ENCODE data around the gene TUBA1B.
"Not testable (repeated sequence)": the region's sequence is repeated elsewhere in the genome, so short reads cannot be mapped to it uniquely, and the experiment has no call there.

The TUBA1B gene

DNA sequence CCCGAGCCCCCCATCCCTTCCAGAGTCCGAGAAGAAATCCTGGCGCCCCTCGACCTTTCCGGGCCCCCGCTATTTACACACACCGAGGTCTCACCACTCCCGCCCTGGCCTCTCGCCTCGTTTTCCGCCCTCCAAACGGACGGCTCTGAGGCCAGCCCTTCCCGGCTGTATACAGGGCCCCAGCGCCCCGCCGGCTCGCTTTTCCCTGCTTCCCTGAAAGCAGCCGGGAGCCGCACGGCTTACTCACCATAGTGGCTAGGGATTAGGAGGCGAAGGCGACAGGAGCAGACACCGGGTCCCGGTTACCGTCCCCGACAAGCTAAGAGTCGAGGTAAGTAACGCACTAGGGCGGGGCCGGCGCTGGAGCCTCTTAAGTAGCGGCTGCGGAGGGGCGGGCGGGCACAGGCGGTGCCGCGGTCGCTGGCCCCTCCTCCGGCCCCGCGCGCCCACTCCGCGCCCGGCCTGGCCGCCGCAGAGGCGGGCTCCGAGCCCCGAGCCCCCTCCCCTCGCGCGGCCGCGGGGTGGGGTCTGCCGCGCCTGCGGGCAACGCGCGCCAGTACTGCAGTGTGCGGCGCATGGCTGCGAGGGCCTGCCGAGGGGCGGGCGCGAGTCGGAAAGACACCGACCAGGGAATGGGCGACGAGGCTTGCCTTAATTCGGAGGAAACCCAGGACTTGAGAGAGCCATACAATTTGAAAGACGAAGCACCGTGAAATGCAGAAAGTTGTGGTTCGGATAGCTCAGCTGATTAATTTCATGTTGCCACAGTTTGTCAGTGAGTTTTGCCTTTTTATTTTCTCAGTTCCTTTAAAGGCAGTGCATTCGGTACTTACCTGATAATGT, at the start of gene TUBA1B:
Gene TUBA1B (minus strand): TSS at position 345 of the 843 bp plus-strand sequence. CDS start 95 bp downstream, at position 250.
- no peak for FAIRE-seq

DNA sequence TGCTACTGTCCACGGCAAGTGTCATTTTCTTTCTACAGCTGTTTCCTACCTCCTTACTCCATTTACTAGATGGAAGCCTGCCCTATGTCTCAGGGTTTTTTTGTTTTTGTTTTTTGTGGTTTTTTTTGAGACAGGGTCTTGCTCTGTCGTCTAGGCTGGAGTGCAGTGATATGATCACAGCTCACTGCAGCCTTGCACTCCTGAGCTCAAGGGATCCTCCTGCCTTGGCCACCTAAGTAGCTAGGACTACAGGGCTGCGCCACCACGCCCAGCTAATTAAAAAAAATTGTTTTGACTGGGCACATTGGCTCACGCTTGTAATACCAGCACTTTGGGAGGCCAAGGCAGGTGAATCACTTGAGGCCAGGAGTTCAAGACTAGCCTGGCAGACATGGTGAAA, 43.0 kb upstream of the TUBA1B start:
- no peak for FAIRE-seq

DNA sequence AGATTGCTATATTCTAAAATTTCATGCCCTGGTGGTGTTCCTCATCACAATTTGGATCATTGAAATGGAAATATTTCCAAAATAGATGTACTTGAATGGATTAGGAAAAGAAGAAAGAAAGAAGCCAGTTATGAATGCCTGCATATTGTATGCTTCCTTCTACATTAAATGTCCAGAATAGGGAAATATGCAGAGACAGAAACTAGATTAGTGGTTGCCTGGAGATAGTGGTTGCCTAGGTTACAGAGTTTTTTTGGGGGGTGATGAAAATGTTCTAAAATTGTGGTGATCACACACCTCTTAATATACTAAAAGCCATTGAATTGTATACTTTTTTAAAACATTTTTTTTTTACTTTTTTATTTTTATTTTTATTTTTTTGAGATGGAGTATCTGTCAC, 39.7 kb upstream of the TUBA1B start:
- FAIRE-seq = no peak

DNA sequence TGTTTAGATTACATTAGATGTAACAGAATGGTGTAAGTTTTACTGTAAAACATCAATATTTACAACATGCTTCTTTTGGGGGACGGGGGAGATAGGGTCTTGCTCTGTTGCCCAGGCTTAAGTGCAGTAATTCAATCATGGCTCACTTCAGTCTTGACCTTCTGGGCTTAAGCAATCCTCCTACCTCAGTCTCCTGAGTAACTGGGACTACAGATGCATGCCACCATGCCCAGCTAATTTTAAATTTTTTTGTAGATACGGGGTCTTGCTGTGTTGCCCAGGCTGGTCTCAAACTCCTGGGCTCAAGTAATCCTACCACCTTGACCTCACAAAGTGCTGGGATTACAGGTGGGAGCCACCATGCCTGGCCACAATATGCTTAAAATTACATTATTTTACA, 33.9 kb upstream of the TUBA1B start:
- no peak for FAIRE-seq

DNA sequence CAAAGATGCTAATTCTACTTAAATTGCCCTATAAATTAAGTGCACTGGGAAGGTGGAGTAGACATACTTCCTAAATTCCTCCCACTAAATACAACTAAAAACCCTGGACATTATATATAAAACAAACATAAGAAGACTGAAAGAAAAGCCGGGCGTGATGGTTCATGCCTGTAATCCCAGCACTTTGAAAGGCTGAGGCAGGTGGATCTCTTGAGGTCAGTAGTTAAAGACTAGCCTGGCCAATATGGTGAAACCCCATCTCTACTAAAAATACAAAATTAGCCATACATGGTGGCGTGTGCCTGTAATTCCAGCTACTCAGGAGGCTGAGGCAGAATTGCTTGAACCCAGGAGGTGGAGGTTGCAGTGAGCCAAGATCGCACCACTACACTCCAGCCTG, 30.7 kb upstream of the TUBA1B start:
- FAIRE-seq = not testable (repeated sequence)

DNA sequence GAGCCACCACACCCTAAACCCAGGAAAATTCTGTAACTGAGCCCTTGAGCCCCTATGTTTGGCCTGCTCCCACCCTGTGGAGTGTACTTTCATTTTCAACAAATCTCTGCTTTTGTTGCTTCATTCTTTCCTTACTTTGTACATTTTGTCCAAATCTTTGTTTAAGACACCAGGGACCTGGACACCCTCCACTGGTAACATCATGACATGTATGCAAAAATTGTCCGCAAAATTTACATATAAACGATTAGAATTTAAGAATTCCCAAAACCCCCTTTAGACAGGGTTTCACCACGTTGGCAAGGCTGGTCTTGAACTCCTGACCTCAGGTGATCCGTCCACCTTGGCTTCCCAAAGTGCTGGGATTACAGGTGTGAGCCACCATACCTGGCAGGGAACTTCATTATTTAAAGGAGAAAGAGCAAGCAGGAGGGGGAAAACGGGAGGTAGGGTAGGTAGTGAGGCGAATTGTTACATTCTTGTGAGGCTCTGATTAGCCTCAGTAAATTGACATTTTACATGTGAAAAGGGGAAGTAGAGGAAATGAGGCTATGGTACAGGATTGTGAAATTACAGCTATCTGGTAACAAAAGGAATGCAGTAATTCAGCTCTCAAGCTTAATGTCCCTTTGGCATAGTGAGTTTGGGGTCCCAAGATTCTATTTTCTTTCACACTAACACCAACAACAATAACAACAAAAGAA, 30.0 kb upstream of the TUBA1B start:
- no peak for FAIRE-seq

DNA sequence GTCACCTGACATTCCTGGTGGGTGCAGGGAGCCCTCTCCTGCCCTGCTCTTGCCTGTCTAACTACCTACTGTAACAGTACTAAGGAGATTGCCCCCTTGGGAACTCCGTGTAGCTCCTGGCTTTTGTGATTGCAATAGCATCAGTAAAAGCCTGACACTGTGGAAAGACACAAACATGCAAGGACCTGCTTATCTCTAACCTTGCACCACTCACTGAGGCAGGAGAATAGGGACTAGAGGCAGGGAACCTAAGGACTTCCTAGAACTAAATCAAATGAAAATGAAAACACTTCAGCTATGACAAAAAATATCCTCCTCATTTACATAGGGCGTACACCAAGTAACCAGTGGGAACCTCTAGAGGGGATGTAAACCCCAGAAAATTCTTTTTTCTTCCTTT, 29.2 kb upstream of the TUBA1B start:
- FAIRE-seq = no peak

DNA sequence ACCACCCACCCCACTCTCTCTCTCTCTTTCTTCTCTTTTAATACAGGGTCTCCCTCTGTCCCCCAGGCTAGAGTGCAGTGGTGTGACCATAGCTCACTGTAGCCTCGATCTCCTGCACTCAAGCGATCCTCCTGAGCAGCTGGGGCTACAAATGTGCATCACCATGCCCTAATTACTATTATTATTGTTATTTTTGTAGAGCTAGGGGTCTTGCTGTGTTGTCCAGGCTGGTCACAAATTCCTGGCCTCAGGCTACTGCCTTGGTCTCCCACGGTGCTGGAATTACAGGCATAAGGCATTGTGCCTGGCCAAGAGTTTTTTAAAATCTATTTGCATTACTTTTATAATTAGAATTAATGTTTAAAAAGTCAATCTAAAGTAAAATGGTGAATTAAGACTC, 23.0 kb upstream of the TUBA1B start:
- no peak for FAIRE-seq

DNA sequence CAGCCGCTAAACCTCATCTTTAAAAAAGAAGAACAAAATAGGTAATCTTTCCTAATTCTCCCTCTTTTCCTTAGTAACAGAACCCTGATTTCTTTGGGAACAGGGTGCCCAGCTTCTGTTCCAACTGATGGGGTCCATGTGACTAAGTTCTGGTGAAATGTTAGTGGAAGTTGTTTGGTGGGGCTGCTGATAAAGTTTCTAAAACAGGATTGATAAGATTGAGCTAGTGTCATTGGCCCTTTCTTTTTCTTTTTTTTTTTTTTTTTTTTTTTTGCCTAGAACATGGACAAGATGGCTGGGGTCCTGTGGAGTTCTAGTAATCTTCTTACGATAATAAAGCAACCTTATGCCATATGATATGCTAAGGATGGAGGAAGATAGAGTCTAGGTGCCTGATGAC, 16.2 kb upstream of the TUBA1B start:
- no peak for FAIRE-seq

DNA sequence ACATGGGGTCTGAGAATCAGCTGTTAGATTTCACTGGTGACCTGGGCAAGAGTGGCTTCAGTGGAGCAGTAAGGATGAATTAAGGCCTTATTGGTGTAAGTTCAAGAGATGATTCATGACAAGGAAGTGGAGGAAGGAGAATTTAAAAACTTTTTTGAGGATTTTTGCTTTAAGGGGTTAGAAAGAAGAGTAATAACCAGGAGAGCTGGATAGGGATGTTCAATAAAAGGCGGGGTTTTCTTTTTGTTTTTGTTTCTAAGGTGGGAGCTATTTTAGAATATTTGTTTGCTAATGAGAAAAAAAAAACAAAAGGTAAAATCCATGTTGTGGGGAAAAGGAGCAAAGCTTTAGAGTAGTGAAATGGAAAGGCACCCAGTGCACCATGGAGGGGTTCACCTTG, 15.2 kb upstream of the TUBA1B start:
- FAIRE-seq = no peak

DNA sequence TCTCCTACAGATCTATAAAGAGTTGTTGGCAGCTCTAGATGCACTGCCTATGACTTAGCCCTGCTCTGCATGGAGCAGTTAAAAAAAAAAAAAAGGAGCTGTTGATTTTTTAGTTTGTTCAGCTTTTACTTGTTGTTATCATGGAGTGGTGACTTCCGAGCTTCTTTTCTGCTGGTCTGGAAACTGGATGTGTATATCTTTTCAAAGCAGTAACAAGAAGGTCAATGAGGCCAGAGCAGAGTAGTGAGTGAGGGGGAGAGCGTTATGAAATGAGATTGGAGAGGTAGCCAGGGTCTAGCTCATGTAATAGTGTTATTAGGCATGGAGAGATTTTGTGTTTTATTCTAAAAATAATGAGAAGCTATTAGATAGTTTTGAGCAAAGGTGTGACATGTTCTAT, 13.2 kb upstream of the TUBA1B start:
- FAIRE-seq = no peak

DNA sequence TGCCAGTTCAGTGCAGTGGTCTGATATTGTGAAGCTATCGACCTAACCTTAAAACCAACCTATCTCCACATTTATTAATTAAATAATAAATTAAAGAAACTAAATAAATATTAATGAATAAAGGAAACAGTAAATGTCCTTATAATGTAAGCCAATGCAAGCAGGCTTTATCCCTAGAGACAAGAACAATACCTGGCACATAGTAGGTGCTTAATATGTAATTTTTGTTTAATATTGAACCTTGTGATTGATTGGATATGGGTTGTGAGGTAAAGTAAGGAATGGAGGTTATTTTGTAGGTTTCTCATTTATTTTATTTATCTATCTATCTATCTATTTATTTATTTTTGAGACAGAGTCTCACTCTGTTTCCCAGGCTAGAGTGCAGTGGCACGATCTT, 7.8 kb upstream of the TUBA1B start:
- no peak for FAIRE-seq

DNA sequence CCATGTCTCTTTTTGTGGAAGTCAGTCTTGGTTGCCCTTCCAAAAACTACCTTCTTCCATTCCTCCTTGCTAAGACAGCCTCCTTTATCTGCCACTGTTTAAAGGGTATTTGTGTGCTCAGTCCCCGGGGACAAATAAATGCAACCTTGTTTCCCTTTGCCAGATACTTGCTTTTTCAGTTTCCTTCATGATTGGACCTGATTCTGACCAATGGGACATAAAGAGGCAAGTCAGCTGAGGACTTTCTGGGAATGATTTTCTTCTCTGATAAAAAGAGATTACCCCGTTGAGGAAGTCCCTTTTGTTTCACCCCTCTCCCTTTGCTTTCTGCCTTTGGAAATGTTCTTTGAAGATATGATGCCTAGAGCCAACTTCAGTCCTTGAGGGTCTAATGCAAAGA, 7.4 kb upstream of the TUBA1B start:
- FAIRE-seq = no peak

DNA sequence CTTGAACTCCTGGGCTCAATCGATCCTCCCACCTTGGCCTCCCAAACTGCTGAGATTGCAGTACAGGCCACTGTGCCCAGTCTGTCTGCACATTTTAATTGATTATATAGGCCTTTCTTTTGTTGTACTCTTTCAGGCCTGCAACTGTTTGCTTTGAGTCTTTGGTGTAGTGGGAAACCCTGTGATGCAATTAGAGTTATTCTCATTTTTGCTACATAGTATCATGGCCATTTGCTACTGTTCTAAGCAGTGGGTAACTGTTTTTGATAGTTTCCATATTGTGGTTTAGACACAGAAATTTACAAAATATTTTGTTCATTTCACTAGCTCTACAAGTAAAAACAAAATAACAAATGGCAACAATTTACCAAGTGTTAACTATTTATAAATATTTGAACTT, 6.3 kb upstream of the TUBA1B start:
- FAIRE-seq = no peak

DNA sequence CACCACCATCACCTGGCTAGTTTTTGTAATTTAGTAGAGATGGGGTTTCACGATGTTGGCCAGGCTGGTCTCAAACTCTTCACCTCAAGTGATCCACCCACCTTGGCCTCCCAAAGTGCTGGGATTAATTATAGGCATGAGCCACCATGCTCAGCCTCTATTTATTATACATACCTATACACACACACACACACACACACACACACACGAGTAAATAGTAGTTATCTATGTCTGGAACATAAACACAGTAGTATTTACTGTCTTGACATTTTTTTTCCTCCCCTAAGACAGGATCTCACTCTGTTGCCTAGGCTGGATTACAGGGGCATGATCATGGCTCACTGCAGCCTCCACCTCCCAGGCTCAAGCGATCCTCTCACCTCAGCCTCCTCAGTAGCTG, 5.8 kb upstream of the TUBA1B start:
- FAIRE-seq = not testable (repeated sequence)

DNA sequence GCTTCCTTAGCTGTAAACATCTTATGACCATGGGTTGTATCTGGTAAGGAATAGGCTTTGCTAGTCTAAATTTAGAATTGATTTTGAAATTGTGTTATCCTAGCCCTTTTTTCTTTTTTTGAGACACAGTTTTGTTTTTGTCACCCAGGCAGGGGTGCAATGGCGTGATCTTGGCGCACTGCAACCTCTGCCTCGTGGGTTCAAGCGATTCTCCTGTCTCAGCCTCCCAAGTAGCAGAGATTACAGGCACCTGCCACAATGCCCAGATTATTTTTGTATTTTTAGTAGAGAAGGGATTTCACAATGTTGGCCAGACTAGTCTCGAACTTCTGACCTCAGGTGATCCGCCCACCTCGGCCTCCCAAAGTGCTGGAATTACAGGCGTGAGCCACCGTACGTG, 2.4 kb upstream of the TUBA1B start:
- no peak for FAIRE-seq

DNA sequence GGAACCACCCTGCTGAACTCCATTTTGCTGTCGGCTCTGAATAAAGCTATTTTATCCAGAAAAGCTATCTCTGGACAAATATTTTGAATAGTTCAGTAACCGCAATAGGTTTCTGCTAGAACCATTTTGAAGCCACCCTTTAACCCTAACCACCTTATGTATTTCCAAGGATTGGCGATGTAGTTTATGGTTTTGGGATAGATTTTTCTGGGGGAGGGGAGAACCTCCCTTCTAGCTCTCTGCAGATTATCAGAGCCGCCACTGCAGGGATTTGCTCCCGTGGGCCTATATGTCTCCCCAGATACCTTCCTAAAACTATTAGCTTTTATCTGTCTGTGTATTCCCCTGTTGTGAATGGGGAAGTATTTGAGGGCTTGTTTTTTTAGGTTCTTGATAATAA, 1.8 kb upstream of the TUBA1B start:
- no peak for FAIRE-seq

DNA sequence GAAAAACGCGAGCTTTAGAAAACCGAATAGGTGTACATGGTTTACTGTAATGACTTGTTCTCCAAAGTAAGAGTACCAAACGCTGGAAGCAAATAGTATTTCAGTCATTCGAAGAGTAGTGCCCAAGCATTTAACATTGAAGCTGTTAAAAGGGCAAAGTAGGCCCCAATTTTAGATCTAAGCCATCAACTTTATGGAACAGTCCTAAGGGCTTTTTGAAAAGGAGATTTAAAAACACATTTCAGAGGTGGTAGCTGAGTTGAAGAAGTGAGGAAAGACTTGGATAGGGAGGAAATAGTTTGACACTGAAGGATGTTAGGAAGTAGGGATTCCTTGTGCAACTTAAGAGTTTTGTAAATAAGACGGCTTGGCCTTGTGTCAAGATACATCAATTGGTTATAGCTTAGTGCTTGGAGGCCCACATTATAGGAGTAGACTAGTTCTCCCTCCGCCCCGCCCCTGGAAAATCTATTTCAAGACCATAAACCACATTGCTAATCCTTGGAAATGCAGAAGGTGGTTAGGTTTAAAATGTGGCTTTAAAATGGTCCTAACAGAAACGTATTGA, 783 bp upstream of the TUBA1B start:
- FAIRE-seq = no peak

DNA sequence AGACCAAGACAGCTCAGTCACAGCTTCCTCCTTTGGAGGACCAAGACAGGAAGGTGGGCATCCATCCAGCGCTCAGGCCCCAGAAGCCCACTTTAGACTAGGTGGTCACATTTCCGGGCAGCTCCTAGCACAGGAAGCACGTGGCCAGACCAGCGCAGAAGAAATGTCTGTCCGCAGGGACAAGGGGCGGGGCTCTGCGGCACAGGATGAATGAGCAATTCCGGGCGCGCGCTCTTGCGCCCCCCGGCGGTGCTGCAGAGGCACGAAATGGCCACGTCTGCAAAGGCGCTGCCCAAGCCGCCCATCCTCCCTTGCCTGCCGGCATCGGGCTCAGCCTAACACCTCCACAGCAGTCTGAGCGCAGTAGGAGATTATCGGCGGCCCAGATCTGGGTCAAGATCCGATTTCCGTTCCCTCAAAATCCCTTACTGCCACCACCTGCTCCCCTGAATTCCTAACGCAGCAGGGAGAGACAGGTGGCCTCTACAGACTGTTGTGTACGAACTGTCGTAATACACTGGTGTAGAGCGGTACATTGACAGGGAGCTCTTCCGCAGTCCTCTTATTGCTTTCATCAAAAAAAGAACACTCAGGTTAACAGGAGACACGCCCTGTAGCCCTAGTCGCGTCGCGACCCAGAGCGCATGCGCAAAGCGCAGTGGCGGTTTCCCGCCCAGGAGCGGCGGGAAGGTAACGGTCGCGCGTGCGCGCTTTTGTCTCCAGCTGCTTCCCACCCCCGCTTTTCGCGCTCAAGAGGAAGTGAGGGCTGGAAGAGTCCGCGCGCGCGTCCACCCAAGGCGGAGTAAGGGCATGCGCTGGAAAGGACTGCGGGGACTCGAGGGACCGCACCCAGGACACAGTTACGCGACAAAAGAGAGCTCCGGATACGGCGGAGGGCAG, 794 bp downstream of the TUBA1B start:
- no peak for FAIRE-seq

DNA sequence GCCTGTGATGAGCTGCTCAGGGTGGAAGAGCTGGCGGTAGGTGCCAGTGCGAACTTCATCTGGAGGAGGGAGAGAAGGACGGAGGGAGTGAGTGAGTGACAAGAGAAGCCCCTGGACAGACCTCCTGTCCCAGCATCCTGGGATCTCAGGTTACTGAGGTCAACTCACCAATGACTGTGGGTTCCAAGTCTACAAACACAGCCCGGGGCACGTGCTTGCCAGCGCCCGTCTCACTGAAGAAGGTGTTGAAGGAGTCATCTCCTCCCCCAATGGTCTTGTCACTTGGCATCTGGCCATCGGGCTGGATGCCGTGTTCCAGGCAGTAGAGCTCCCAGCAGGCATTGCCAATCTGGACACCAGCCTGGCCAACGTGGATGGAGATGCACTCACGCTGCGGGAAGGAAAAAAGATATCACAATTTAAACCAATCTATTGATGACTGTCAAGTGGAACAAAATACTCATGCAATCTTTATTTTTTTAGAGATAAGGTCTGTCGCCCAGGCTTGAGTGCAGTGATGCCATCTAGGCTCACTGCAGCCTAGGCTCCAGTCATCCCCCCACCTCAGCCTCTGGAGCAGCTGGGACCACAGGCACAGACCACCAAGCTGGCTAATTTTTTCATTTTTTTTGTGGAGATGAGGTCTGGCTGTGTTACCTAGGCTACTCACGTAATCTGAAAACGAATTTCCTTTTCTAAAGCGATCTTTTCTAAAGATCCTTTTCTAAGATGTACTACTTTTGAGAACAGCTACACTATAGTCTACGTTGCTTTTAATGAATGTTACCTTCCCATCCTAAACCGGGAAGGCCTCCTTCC, 1.7 kb downstream of the TUBA1B start:
- no peak for FAIRE-seq

DNA sequence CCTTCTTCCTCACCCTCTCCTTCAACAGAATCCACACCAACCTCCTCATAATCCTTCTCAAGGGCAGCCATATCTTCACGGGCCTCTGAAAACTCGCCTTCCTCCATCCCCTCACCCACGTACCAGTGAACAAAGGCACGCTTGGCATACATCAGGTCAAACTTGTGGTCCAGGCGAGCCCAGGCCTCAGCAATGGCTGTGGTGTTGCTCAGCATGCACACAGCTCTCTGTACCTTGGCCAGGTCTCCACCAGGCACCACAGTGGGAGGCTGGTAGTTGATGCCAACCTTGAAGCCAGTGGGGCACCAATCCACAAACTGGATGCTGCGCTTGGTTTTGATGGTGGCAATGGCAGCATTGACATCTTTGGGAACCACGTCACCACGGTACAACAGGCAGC, 3.2 kb downstream of the TUBA1B start:
- not testable (repeated sequence) for FAIRE-seq

All from endometrium (tissue), 2 donors.